Activated CD8-positive, alpha-beta memory T cell treated with anti-CD3 and anti-CD28 coated beads, Interleukin-2, amount 50 U/mL, for 24 hours (primary cell): ENCODE data around the gene KIF16B.
"Not testable (repeated sequence)": the region's sequence is repeated elsewhere in the genome, so short reads cannot be mapped to it uniquely, and the experiment has no call there.

ENCODE experiments used
- DNase-seq: peaks from one replicate; pipeline ENCODE4 v3.0.0-alpha.2; 2020; ENCODE audit errors: extremely low read depth

KIF16B gene

GRCh38 chr20:16573001-16573965 lies at the start of gene KIF16B:
Gene KIF16B (minus strand): TSS chr20:16573448. CDS start chr20:16573275, 173 bp downstream.
- DNase-seq = peak; percentile 51

DNA sequence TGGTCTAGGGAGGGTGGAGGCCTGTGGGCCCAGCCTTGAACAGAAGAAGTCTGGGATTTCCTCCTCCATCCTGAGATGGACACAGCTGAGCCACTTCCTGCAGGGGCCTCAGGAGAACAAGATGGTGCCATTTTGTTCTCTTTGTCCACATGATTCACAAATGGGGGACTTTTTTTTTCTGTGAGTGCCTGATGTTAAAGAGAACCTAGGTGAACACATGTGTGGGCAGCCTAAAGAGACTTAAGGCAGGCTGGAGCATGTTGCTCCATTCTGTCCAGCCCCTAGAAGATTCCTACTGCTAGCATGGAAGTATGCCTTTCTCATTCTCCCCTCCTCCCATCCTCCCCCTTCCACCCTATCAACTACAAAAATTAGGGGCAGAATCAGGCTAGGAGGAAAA lies 49.3 kb upstream of the KIF16B start:
- DNase-seq = no peak

- DNase-seq = no peak
Observed at GRCh38 chr20:16621435-16622141, 48.3 kb upstream of the KIF16B start.

DNA sequence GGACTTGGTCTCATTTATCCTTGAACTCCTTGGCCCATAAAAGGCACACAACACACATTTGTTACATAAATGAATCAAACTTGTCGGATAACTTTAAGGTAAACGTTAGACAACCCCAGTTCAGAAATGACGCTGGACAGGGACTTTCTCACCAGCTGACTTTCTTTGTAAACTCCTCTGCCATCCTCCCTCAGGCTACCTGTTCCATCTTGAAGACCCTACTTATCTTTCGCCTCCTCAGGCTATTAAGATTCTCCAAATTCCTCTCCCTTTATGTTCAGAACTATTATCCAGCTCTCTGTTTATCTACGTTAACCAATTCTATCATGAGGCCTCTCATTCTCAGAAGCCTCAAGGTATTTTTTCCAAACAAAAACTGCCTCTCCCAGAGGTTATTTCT lies 47.7 kb upstream of the KIF16B start:
- no peak for DNase-seq

- DNase-seq = no peak
Observed at GRCh38 chr20:16619953-16620352, 46.7 kb upstream of the KIF16B start.

DNA sequence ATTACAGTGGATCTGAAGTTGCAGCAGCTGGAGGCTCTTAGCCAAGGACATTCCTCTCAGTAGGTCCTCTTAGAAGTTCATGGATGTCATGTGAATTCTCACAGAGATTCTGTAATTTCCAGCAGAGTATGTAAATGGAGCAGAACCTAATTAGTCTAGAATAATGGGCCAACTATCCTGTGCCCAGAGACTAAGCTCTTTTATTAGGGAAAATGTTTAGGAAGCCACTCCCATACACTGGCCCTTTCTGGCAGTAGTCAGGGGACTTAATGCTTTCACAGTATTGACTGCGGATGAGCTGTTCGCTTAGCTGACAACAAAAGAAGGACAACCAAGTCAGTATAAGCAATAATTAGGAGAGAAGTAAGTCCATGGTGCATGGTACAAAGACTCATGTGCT lies 43.8 kb upstream of the KIF16B start:
- DNase-seq = no peak

GRCh38 chr20:16616317-16616716 lies 43.1 kb upstream of the KIF16B start:
- no peak for DNase-seq

DNA sequence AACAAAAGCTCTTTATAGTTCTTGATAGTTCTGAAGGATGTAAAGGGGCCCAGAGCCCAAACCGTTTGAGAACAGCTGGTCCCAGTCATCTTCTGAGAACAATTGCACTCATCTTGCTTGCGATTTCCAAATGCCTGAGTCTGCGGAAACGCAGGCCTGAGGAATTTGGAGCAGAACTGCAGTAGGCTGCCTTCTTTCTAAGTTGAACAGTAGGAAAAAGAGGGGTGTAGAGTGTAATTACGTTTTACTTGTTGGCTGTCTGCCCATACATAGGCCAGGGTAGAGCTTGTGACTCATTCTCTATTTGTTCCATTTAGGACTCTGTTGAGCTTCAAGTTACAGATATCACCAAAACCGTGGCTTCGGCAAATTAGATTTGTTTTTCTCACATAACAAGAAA lies 42.0 kb upstream of the KIF16B start:
- DNase-seq = no peak

GRCh38 chr20:16613954-16614353 lies 40.7 kb upstream of the KIF16B start:
- DNase-seq = no peak

- no peak for DNase-seq
Observed at GRCh38 chr20:16612706-16613105, 39.5 kb upstream of the KIF16B start.

DNA sequence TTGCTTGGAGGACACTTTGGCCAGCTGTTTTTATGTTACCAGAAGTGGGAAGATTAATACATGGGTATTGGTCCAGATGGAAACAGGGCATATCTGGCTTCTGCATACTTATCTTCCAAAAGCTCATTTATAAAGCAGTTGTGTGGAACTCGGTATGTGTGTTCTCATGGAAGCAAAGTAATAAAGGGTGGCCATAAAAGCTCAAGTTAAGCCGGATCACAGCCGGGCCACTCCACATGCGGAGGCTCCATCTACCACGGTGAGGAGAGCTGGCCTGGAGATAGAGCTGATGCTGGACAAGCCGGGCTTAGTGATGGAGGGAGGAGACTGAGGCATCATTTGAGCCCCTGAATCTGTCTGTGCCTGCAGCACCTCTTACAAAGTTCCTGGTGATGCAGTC lies 38.6 kb upstream of the KIF16B start:
- DNase-seq = no peak

DNA sequence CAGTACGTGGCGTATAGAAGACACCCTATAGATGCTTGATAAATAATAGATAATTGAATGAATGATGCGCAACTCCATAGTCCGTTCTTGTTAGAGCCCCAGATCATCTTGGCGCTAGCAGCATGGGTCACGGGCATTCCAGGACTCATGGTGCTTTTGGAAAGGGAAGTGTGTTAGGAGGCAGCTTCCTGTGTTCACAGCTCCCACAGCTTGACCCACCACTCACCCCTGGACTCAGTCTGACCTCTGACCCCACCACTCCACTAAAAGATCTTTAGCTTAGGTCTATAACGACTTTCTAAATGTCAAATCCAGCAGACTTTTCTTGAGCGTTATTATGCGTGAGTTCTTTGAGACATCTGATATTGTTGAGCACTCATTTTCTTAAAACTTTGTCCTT lies 35.8 kb upstream of the KIF16B start:
- no peak for DNase-seq

DNA sequence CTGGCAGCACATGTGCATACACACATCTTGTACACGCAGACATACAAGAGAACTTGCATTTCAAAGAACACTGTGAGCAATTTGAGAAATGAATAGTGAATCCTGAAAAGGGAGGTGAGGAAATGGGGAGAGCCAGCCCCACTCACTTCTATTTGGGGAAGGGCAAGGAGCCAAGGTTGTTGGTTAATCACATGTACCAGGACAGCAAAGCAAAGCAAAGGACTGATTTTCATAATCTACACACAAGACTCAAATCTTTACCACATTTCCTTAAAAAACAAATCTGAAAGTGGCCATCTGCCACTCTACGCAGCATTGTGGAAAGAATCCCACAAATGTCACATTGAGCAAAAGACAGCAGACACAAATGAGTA lies 35.0 kb upstream of the KIF16B start:
- no peak for DNase-seq

GRCh38 chr20:16607364-16608276 lies 34.4 kb upstream of the KIF16B start:
- no peak for DNase-seq

DNA sequence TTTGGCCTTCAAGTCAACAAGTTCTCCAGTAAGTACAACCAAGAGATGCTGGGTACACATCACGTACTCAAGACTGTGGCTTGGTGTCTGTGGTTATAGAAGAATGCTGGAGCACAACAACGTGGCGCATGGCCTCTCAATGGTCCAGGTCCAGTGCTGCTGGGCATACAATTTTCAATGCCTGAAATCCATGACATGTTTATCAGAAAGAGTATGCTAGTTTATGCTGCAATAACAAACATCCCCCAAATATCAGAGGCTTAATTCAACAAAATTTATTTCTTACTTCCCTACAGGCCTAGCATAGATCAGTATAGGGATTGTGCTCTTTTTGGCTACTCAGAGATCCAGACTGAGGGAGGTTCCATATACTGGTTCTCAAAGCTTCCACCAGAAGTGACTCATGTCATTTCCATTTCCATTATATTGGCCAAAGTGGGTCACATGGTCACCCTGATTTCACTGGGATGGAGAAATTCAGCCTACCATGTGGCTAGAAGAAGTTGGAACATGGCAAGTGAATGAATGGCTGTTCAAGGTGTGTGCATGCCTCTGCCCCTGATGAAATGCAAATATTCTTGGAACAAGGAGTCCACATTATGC lies 33.3 kb upstream of the KIF16B start:
- no peak for DNase-seq

DNA sequence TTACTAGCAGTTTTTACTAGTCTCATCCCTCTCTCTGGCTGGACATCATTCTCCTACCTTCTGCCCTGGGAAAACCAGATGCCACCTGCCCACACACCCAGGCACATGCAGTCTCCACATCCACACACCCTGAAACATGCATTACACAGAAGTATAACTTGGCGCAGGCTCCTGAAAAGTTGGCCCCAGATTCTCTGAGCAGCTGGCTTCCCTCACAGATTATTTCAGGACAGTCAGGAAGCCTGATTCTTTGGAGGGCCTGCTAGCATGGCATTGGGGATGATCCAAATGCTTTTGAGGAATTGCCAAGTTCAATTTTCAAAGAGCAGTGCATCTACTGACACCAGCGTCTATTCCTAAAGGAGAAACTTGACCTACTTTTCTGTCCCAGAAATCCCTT lies 27.8 kb upstream of the KIF16B start:
- DNase-seq = no peak

DNA sequence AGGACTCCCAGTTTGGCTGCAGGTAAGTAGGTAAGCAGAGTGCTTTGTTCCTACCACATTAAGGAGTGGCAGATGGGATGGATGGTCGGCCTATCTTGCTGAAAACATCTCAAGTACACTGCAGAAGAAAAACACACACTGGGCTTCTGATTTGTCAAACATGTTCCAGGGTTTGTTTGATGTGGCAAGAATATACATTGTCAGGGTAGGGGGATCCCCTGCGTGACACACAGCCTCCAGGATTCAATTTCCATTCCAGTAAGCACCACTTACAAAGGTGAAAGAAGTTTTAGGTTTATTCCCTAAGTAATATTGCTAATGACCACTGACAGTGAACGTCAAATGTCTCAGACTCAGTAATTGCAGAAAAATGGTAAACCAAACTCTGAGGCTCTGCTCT lies 26.0 kb upstream of the KIF16B start:
- no peak for DNase-seq

DNA sequence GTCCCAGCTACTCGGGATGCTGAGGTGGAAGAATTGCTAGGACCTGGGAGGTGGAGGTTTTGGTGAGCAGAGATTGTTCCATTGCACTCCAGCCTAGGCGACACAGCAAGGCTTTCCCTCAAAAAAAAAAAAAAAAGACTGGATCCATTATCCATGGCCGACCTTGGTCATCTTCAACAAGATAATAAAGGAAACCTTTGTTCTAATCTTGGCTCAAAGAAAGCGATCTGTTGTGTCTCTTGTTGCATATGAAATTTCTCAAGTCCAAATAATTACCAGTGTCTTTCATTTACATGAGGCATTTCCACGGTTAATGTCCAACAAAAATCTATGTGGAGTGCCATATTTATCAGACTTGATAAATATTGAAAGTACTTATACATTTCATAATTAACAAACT lies 23.7 kb upstream of the KIF16B start:
- no peak for DNase-seq

DNA sequence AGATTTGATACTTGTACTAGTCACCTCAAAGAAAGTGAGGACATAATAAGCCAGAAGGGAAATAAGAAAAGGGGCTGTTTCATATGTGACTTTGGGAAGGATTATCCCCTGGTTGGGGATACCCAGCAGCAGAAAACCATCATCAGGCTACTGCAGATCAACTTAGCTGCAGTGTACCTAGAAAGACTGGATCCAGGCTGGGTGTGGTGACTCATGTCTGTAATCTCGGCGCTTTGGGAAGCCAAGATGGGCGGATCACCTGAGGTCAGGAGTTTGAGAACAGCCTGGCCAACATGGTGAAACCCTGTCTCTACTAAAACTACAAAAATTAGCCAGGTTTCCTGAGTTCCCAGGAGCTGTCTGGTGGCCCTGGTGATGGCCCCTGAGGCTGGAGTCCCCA lies 23.2 kb upstream of the KIF16B start:
- DNase-seq = not testable (repeated sequence)

DNA sequence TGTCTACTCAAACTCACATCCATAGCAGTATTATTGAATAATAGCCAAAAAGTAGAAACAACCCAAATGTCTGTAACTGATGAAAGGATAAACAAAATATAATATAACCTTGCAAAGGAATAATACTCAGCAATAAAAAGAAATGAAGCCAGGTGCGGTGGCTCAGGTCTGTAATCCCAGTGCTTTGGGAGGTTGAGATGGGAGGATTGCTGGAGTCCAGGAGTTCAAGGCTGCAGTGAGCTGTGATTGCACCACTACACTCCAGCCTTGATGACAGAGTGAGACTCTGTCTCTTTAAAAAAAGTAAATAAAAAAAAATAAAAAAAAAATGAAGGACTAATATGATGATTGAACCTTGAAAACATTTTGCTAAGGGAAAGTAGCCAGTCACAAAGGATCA lies 22.1 kb upstream of the KIF16B start:
- DNase-seq = no peak

DNA sequence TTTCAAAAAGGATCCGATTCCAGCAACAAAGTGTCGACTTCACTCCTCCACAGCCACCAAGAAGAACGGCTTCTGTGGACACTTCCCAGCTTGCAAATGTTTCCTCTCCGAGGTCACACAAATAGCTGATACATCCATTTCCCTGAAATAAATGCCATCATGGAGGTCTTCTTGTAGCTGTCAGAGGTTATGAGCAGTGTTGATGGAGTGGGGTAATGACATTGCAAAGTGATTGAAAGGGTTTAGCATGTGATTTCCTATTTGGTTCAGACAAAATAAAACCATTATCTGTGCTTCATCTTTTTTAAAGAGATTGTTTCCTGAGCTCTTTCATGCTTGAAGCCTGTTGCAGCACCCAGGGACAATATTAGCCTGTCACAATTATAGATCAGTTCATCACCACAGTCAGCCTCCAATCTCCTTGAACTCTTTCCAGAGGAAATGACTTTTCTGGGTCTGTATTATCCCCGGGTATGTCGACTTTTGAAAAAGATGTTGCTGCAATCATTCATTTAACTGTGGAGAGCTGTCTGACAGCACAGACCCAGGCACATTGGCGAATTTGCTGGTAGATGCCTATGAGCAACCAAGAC lies 16.9 kb upstream of the KIF16B start:
- no peak for DNase-seq
